Natural killer cell (primary cell): Measurements from ENCODE around the gene NES. TPM values are rescaled to one million over a fixed set of nuclear protein-coding genes. Genes with fewer than 3 reads are reported as not detected.
A peak's percentile ranks its signal among the peaks of the same experiment; 100 is the strongest.

ENCODE experiments used
- ATAC-seq, 3 donors: fragments of 150-1000 bp in 2 of 3; fragments of 200-7000 bp in 1 of 3; cut with Tn5 transposase; 1 replicate in 1 of 3; 2 replicates in 2 of 3; pipeline ENCODE4 v1.10.0; 2021; ENCODE audit warnings: mild to moderate bottlenecking in 2 of 3, moderate library complexity in 2 of 3
- DNase-seq, 2 donors: peaks; one replicate each; pipeline versions ENCODE4 v3.0.0 to v3.0.0-alpha.2; 2013 to 2021; ENCODE audit warnings: mixed read lengths in 1 of 2
- H3K27ac ChIP-seq: one replicate; pipeline ENCODE4 v1.5.1; 2013; ENCODE audit warnings: mild to moderate bottlenecking, low read length
- H3K27me3 ChIP-seq: one replicate; pipeline ENCODE4 v1.6.1; 2013; ENCODE audit warnings: low read length; ENCODE audit not compliant: control insufficient read depth, insufficient read depth
- H3K36me3 ChIP-seq: one replicate; pipeline ENCODE4 v1.6.1; 2013; ENCODE audit warnings: low read length; ENCODE audit not compliant: control insufficient read depth, insufficient read depth
- H3K4me1 ChIP-seq: one replicate; pipeline ENCODE4 v1.6.1; 2013; ENCODE audit warnings: low read length; ENCODE audit not compliant: control insufficient read depth, insufficient read depth
- H3K4me3 ChIP-seq: one replicate; pipeline ENCODE4 v1.5.1; 2013; ENCODE audit warnings: low read length
- H3K9me3 ChIP-seq: one replicate; pipeline ENCODE4 v1.6.1; 2013; ENCODE audit warnings: low read length; ENCODE audit not compliant: control insufficient read depth, insufficient read depth
- H3K27ac Mint-ChIP-seq, 2 donors: one replicate each; pipeline ENCODE4 v1.8.0; 2022; ENCODE audit warnings: mild to moderate bottlenecking in 2 of 2, mixed read lengths in 2 of 2, moderate library complexity in 1 of 2
- H3K27me3 Mint-ChIP-seq, 2 donors: one replicate each; pipeline ENCODE4 v1.8.0; 2022; ENCODE audit warnings: low read depth in 2 of 2, mixed read lengths in 2 of 2
- H3K36me3 Mint-ChIP-seq: one replicate; pipeline ENCODE4 v1.8.0; 2022; ENCODE audit warnings: mixed read lengths
- H3K4me1 Mint-ChIP-seq, 2 donors: one replicate each; pipeline ENCODE4 v1.8.0; 2022; ENCODE audit warnings: mixed read lengths in 2 of 2
- H3K4me3 Mint-ChIP-seq: one replicate; pipeline ENCODE4 v1.8.0; 2022; ENCODE audit warnings: mild to moderate bottlenecking, moderate library complexity, mixed read lengths
- H3K9me3 Mint-ChIP-seq, 2 donors: one replicate each; pipeline ENCODE4 v1.8.0; 2022; ENCODE audit warnings: mixed read lengths in 2 of 2
- whole genome bisulfite sequencing: methylation state at CpG from one replicate; pipeline ENCODE4 v1.1.7; 2013; ENCODE audit warnings: missing lambda C conversion rate; ENCODE audit not compliant: insufficient coverage; 5-methylcytosine and 5-hydroxymethylcytosine counted together
- intact Hi-C: fragments of 100-400 bp; cut with micrococcal nuclease; formaldehyde crosslinking; loops from one replicate; pipeline ENCODE4 v1.14.2; 2022
- total RNA-seq, 4 donors: library from RNA; stranded (reverse); fragments of 120-200 nt in 1 of 4; gene quantifications; one replicate each; pipeline versions ENCODE4 v1.2.3 to v1.2.4, GENCODE V29; 2013 to 2022
- TF ChIP-seq, protein P1 (sequence below): fragments of 200-600 bp; IDR thresholded peaks from one replicate; pipeline ENCODE4 v1.8.0; 2022; ENCODE audit warnings: antibody characterized with exemption

Gene NES
- total RNA-seq, 3 donors from 2014 or later (not counting 1 experiment from before 2014, with no cell fraction given): not detected

DNA sequence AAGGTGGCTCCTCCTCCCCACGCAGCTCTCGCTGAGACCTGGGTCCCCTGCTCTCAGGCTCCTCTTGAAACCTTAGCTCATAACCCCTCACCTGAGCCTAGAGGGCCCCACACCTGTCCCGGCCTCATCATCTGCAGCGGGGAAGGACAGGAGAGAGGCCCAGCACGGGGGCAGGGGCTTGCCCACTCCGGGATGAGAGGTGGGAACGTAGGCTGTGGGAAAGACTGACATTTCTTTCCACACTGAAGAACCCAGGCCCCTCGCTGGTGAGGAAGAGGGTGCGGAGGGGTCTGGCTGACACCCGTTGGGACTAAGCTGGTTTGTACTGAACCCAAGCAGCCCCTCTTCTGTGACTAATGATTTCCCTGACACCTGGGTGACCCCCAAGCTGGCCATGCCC is 14.0 kb upstream of the NES start:
- Histone ChIP-seq H3K9me3 (no peaks in the 10 kb centered on the region), H3K4me3 (no peak overlapping the region), H3K36me3 (no peaks in the 10 kb centered on the region), H3K4me1 (peaks cover 7% of the 10 kb centered on the region), H3K27ac (no peak overlapping the region), H3K27me3 (peaks cover 50% of the 10 kb centered on the region)
- H3K27me3 Mint-ChIP-seq: peaks cover 32 to 43% of the 10 kb centered on the region in 2 donors
- no peaks in the 10 kb centered on the region for H3K9me3 Mint-ChIP-seq
- no peak overlapping the region for H3K4me3 Mint-ChIP-seq
- no peaks in the 10 kb centered on the region for H3K36me3 Mint-ChIP-seq
- 68% methylated on average over 10 of the region's 10 CpGs for WGBS
- peaks cover 7 to 21% of the 10 kb centered on the region in 2 donors for H3K4me1 Mint-ChIP-seq
- TF ChIP-seq, protein P1, sequence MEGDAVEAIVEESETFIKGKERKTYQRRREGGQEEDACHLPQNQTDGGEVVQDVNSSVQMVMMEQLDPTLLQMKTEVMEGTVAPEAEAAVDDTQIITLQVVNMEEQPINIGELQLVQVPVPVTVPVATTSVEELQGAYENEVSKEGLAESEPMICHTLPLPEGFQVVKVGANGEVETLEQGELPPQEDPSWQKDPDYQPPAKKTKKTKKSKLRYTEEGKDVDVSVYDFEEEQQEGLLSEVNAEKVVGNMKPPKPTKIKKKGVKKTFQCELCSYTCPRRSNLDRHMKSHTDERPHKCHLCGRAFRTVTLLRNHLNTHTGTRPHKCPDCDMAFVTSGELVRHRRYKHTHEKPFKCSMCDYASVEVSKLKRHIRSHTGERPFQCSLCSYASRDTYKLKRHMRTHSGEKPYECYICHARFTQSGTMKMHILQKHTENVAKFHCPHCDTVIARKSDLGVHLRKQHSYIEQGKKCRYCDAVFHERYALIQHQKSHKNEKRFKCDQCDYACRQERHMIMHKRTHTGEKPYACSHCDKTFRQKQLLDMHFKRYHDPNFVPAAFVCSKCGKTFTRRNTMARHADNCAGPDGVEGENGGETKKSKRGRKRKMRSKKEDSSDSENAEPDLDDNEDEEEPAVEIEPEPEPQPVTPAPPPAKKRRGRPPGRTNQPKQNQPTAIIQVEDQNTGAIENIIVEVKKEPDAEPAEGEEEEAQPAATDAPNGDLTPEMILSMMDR: no peak
- ATAC-seq (no peak), DNase-seq (no peak)
- H3K27ac Mint-ChIP-seq: no peak overlapping the region
- intact Hi-C loops: no loop called here

- no peak overlapping the region for H3K27ac Mint-ChIP-seq
- H3K36me3 ChIP-seq: no peaks in the 10 kb centered on the region
- H3K27me3 Mint-ChIP-seq: peaks cover 32 to 43% of the 10 kb centered on the region in 2 donors
- DNase-seq (no peak), ATAC-seq (no peak)
- H3K9me3 Mint-ChIP-seq: no peaks in the 10 kb centered on the region
- no peak overlapping the region for H3K27ac ChIP-seq
- WGBS: 57% methylated on average over 8 of the region's 8 CpGs
- peaks cover 7 to 21% of the 10 kb centered on the region in 2 donors for H3K4me1 Mint-ChIP-seq
- H3K9me3 ChIP-seq: no peaks in the 10 kb centered on the region
- H3K27me3 ChIP-seq: peaks cover 50% of the 10 kb centered on the region
- H3K36me3 Mint-ChIP-seq: no peaks in the 10 kb centered on the region
- peaks cover 7% of the 10 kb centered on the region for H3K4me1 ChIP-seq
- TF ChIP-seq, protein P1: no peak
- H3K4me3 ChIP-seq: no peak overlapping the region
- intact Hi-C loops: no loop called here
- H3K4me3 Mint-ChIP-seq: no peak overlapping the region
Observed at GRCh38 chr1:156690675-156691036, 13.4 kb upstream of the NES start.

DNA sequence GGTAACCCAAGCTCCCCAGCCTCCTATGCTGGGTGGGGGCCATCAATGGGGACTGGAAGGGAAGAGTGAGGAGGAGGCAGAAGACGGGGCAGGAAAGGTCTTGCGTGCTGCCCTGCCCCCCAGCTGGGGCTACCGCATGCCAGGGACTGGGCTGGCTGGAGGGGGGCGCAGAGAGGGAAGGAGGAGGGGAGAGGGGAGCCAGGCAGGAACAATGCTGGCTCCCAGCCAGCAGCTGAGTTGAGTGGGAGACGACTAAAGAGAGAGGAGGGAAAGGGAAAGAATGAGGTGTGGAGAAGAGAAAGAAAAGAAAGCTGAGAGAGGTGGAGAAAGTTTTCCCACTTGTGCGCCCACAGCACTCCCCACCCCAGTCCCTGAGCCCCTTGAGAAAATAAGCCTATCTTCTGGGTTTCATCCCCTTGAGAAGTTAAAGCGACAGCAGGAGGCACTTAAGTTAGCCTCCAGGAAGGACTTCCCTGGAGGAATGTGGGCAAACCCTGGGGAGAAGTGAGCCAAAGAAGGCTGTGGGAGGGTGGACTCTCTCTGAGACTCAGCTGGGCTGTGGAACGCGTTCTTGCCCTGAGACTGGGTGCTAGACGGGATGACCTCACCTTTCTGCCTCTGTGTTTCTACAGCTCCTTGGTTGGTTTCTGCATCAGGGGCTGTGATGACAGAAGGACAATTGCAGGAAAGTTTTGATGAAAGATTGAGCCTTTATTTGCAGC is 12.9 kb upstream of the NES start:
- H3K27ac Mint-ChIP-seq: peak overlapping the region in 1 of 2 donors; percentile 21
- WGBS: 29% methylated on average over 9 of the region's 10 CpGs

More for the DNA sequence above, 12.9 kb upstream of the NES start:
- H3K36me3 ChIP-seq: no peaks in the 10 kb centered on the region
- TF ChIP-seq, protein P1: no peak
- H3K27ac ChIP-seq: no peak overlapping the region
- H3K9me3 ChIP-seq: no peaks in the 10 kb centered on the region
- H3K4me1 ChIP-seq: peaks cover 7% of the 10 kb centered on the region
- Mint-ChIP-seq H3K27me3 (peaks cover 32 to 43% of the 10 kb centered on the region in 2 donors), H3K36me3 (no peaks in the 10 kb centered on the region), H3K4me1 (peaks cover 7 to 21% of the 10 kb centered on the region in 2 donors), H3K4me3 (no peak overlapping the region), H3K9me3 (no peaks in the 10 kb centered on the region)
- H3K4me3 ChIP-seq: no peak overlapping the region
- no peak for ATAC-seq
- intact Hi-C loops: loop anchor here (1.0 kb wide), 2 partner anchors 35 to 200 kb away; no protein-coding TSS in a partner anchor
- peaks cover 50% of the 10 kb centered on the region for H3K27me3 ChIP-seq
- DNase-seq: no peak
